Activated CD8-positive, alpha-beta T cell treated with anti-CD3 and anti-CD28 coated beads, Interleukin-2, amount 10 ng/mL, durations not matched to agents 7 days and 5 days (primary cell): Measurements from ENCODE around the gene TMEFF1. TPM values are rescaled to one million over a fixed set of nuclear protein-coding genes. Genes with fewer than 3 reads are reported as not detected.
A peak's percentile ranks its signal among the peaks of the same experiment; 100 is the strongest.

Experiments
- ATAC-seq: fragments of 150-1000 bp; cut with Tn5 transposase; one replicate; pipeline ENCODE4 v1.10.0; 2021; ENCODE audit warnings: moderate library complexity
- CTCF ChIA-PET: fragments of 350-600 bp; sonication (Branson Sonifier 250); formaldehyde crosslinking; loops from one replicate; lab custom pipeline; 2021; ENCODE audit warnings: antibody characterized with exemption; lab: Charles Lee
- POLR2A ChIA-PET: fragments of 350-600 bp; sonication (Branson Sonifier 250); formaldehyde crosslinking; loops from one replicate; lab custom pipeline; 2021; ENCODE audit warnings: antibody characterized with exemption; lab: Charles Lee
- DNase-seq: peaks from one replicate; pipeline ENCODE4 v3.0.0-alpha.2; 2020
- H3K27ac Mint-ChIP-seq: one replicate; pipeline ENCODE4 v1.8.0; 2021; ENCODE audit warnings: mild to moderate bottlenecking, mixed read lengths
- H3K27me3 Mint-ChIP-seq: one replicate; pipeline ENCODE4 v1.8.0; 2021; ENCODE audit warnings: low read depth, mixed read lengths
- H3K36me3 Mint-ChIP-seq: one replicate; pipeline ENCODE4 v1.8.0; 2021; ENCODE audit warnings: low read depth, mixed read lengths
- H3K4me1 Mint-ChIP-seq: one replicate; pipeline ENCODE4 v1.8.0; 2021; ENCODE audit warnings: low read depth, mixed read lengths
- H3K4me3 Mint-ChIP-seq: one replicate; pipeline ENCODE4 v1.8.0; 2021; ENCODE audit warnings: mild to moderate bottlenecking, mixed read lengths
- H3K9me3 Mint-ChIP-seq: one replicate; pipeline ENCODE4 v1.8.0; 2022; ENCODE audit warnings: mixed read lengths; ENCODE audit not compliant: insufficient read depth
- total RNA-seq, 2 experiments: library from RNA; stranded (reverse); gene quantifications; one replicate each; pipeline ENCODE4 v1.2.3, GENCODE V29; 2021

The TMEFF1 gene
- total RNA-seq, 2 experiments from 2014 or later: not detected

DNA sequence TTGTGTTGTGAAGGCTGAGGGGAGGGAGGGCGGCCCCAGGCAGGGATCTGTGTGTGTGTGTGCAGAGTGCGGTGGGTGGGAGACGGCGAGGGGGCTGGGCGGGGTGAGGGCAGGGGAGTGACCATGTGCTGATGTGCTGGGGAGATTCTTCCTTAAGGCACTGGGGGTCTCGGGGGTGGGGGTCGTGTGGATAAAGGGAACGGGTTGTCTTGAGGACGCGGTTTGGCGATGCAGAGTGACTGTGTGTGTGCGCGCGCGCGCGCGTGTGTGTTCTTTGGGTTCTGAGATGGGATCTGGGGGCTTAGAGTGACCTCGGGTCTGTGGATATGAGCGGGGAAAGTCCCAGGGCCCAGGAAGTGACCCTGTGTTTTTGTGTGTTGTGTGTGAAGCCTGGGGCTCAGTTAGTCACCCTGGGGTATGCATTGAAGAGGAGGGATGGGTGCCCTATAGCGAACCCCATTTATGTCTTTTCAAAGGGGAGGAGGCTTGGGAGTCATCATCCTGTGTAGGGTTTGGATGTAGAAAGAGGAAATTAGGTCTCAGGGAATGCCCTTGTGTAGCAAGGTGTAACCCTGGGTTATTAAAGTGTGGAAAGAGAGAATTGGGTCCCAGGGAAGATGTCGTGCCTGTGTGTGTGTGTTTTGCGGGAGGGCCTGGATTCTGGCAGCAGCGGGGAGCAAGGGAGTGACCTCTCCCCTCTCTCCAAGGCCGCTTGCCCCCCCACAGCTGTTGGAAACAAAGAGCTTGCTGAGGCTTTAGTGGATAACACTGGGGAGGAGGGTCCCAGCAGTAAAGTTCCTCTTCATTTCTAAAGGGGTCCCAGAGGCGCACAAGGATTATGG is 1.4 kb downstream of the TMEFF1 start:
- Mint-ChIP-seq H3K4me3 (peak overlapping the region; percentile 52), H3K9me3 (no peaks in the 10 kb centered on the region), H3K36me3 (no peaks in the 10 kb centered on the region), H3K4me1 (peaks cover 3% of the 10 kb centered on the region), H3K27ac (no peak overlapping the region), H3K27me3 (peaks cover 39% of the 10 kb centered on the region)
- DNase-seq (no peak), ATAC-seq (no peak)
- CTCF ChIA-PET: no interaction called here
- POLR2A ChIA-PET: no interaction called here

DNA sequence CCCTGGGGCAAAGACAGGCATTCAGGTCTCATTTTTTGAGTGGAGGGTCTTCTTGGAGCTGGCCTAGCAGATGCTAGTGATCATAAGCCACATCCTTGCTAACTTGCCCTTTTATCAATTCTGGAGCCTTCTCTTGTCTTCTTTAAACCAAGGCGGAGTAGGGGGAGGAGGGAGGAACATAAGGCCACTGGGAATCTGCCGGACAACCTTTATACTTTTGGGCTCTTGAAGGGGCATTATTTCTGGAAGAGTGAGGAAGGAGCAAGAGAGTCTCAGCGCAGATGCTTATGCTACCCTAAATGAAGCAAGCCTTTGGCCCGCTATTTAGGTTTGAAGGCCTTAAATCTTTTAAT is 2.0 kb downstream of the TMEFF1 start:
- H3K4me1 Mint-ChIP-seq: peaks cover 3% of the 10 kb centered on the region
- H3K4me3 Mint-ChIP-seq: no peak overlapping the region
- H3K27me3 Mint-ChIP-seq: peaks cover 39% of the 10 kb centered on the region
- no peak for ATAC-seq
- DNase-seq: no peak
- no peaks in the 10 kb centered on the region for H3K9me3 Mint-ChIP-seq
- no peak overlapping the region for H3K27ac Mint-ChIP-seq
- no peaks in the 10 kb centered on the region for H3K36me3 Mint-ChIP-seq
- ChIA-PET CTCF (no interaction called here), POLR2A (no interaction called here)

DNA sequence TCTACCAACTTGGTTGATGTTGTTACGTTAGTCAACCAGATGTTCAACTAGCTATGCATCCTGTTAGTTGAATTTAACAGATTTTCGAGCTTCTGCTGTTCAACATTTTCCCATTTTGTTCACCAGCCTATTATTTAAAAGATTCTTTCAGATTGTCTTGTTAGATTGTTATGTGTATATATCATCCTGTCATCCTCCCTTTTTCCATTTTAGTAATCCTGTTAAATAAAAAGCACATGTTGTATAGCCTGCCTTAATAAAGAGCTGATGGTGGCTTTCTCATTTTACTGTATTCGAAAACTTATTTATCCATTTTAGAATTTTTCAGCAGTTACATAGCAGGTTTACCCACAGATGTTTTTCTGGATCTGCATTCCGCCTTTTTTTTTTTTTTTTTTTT is 4.3 kb downstream of the TMEFF1 start:
- ChIA-PET POLR2A (no interaction called here), CTCF (no interaction called here)
- Mint-ChIP-seq H3K27ac (no peak overlapping the region), H3K27me3 (peaks cover 35% of the 10 kb centered on the region), H3K4me1 (peaks cover 3% of the 10 kb centered on the region), H3K9me3 (no peaks in the 10 kb centered on the region), H3K36me3 (no peaks in the 10 kb centered on the region), H3K4me3 (no peak overlapping the region)
- ATAC-seq (no peak), DNase-seq (no peak)

DNA sequence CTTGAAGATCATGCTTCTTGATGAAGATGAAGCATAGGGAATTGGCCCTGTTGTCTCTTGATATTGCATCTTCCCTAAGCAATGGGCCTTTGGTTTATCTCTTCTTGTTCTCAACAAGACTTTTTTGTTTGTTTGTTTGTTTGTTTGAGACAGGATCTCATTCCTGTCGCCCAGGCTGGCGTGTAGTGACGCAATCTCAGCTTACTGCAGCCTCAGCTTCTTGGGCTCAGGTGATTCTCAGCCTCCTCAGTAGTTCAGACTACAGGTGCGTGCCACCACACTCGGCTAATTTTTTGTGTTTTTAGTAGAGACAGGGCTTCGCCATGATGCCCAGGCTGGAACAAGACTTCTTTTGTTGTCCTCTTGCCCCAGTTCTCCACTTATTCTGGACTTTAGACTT is 5.2 kb downstream of the TMEFF1 start:
- POLR2A ChIA-PET: no interaction called here
- no peak for DNase-seq

DNA sequence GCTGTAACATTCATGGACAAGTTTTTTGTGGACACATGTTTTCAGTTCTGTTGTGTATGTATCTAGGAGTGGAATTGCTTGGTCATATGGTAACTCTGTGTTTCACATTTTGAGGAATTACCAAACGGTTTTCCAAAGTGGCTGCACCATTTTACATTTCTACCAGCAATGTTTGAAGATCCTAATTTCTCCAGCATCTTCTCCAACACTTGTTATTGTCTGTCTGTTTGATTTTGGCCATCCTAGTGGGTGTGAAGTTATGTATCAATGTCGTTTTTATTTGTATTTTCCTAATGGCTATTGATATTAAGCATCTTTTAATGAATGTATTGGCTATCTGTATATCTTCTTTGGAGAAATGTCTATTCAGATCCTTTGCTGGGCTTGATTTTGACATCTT is 6.9 kb downstream of the TMEFF1 start:
- Mint-ChIP-seq H3K27me3 (peaks cover 23% of the 10 kb centered on the region), H3K4me1 (no peaks in the 10 kb centered on the region), H3K9me3 (no peaks in the 10 kb centered on the region), H3K27ac (no peak overlapping the region), H3K4me3 (no peak overlapping the region), H3K36me3 (no peaks in the 10 kb centered on the region)
- ChIA-PET CTCF (no interaction called here), POLR2A (no interaction called here)
- DNase-seq (no peak), ATAC-seq (no peak)

More for the DNA sequence above, 5.2 kb downstream of the TMEFF1 start:
- CTCF ChIA-PET: no interaction called here
- no peak for ATAC-seq
- Mint-ChIP-seq H3K36me3 (no peaks in the 10 kb centered on the region), H3K4me3 (no peak overlapping the region), H3K27me3 (peaks cover 35% of the 10 kb centered on the region), H3K4me1 (peaks cover 3% of the 10 kb centered on the region), H3K27ac (no peak overlapping the region), H3K9me3 (no peaks in the 10 kb centered on the region)

DNA sequence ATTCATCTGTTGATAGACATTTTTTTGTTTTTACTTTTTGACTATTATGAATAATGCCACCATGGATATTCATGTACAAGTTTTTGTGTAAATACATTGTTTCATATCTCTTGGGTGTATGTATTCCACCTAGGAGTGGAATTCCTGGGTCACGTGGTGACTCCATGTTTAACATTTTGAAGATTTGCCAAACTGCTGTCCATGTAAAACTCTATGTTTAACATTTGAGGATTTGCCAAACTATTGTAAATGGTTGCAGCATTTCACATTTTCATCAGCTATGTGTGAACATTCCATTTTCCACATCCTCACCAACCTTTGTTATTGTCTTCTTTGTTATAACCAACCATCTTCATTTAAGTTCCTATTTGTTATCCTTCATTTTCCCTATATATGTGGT is 12.2 kb downstream of the TMEFF1 start:
- peaks cover 12% of the 10 kb centered on the region for H3K27me3 Mint-ChIP-seq
- ATAC-seq: no peak
- no peak overlapping the region for H3K4me3 Mint-ChIP-seq
- no peak for DNase-seq
- CTCF ChIA-PET: no interaction called here
- POLR2A ChIA-PET: no interaction called here
- H3K4me1 Mint-ChIP-seq: no peaks in the 10 kb centered on the region
- H3K36me3 Mint-ChIP-seq: no peaks in the 10 kb centered on the region
- H3K27ac Mint-ChIP-seq: no peak overlapping the region
- H3K9me3 Mint-ChIP-seq: no peaks in the 10 kb centered on the region

DNA sequence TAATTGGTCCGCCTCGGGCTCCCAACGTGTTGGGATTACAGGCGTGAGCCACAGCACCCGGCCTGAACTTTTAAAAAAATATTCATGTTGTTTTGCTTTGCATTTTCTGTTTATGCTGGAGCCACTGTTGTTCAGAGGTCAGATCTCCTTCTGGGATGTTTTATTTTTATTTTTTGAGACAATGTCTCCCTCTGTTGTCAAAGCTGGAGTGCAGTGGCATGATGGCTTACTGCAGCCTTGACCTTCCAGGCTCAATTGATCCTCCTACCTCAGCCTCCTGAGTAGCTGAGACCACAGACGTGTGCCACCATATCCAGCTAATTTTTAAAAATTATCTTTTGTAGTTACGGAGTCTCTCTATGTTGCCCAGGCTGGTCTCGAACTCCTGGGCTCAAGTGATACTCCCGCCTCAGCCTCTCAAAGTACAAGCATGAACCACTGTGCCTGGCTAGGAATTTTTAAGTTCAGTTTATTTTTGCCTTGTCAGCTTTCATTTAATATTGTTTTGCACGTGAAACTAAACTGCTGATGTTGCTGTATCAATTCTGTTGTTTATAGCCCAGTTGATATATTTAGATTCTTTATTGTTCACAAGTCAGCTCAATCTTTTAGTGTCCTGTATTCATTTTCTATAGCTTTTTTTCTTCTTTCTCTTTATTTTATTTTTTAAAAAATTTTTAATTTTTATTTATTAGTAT is 13.7 kb downstream of the TMEFF1 start:
- ATAC-seq (no peak), DNase-seq (no peak)
- Mint-ChIP-seq H3K4me1 (no peaks in the 10 kb centered on the region), H3K27ac (no peak overlapping the region), H3K9me3 (no peaks in the 10 kb centered on the region), H3K4me3 (no peak overlapping the region), H3K36me3 (no peaks in the 10 kb centered on the region), H3K27me3 (peaks cover 4% of the 10 kb centered on the region)
- CTCF ChIA-PET: interaction anchor here (0.9 kb wide), 1 partner anchor 109 kb away, joined by 3 read pairs; no protein-coding TSS in a partner anchor
- POLR2A ChIA-PET: no interaction called here

DNA sequence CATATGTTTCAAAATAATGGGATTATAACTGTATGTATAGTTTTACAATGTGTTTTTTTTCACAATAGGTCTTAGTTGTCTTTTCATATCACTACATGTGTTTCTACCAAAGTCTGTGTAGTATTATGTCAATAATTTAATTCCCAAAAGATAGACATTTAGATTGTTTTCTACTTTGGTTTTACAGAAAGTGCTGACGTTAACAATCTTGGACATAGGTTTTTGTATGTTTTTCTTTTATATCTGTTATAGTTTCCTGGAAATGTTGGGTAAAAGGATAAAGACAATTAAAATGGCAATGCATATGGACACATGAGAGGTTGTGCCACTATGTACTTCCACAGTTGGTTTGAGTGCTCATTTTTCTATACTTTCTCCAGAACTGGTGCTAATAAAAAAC is 15.2 kb downstream of the TMEFF1 start:
- ATAC-seq: no peak
- no peak overlapping the region for H3K27ac Mint-ChIP-seq
- no peak overlapping the region for H3K4me3 Mint-ChIP-seq
- no peaks in the 10 kb centered on the region for H3K4me1 Mint-ChIP-seq
- no peaks in the 10 kb centered on the region for H3K9me3 Mint-ChIP-seq
- ChIA-PET CTCF (no interaction called here), POLR2A (no interaction called here)
- DNase-seq: no peak
- no peaks in the 10 kb centered on the region for H3K27me3 Mint-ChIP-seq
- no peaks in the 10 kb centered on the region for H3K36me3 Mint-ChIP-seq

DNA sequence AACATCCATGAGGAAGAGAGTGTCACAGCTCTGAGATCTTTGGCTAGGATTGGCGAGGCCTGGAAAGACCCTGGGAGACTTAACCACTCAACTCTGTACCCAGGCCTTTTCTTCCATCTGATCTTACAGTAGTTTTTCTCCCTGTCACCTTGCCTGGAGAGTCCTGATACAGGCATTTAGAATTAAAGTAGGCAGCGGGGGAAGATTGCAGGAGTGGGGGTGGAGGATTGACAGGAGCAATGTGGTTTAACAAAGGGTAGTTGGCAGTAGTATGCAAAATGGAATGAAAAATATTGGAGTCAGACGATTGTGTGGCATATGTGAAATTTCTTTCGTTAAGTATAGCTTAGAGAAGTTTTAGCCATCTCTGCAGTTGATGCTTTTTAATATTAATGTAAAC is 16.9 kb downstream of the TMEFF1 start:
- ATAC-seq (no peak), DNase-seq (no peak)
- H3K9me3 Mint-ChIP-seq: no peaks in the 10 kb centered on the region
- no peak overlapping the region for H3K4me3 Mint-ChIP-seq
- ChIA-PET CTCF (no interaction called here), POLR2A (no interaction called here)
- no peaks in the 10 kb centered on the region for H3K27me3 Mint-ChIP-seq
- H3K4me1 Mint-ChIP-seq: no peaks in the 10 kb centered on the region
- H3K36me3 Mint-ChIP-seq: no peaks in the 10 kb centered on the region
- no peak overlapping the region for H3K27ac Mint-ChIP-seq

DNA sequence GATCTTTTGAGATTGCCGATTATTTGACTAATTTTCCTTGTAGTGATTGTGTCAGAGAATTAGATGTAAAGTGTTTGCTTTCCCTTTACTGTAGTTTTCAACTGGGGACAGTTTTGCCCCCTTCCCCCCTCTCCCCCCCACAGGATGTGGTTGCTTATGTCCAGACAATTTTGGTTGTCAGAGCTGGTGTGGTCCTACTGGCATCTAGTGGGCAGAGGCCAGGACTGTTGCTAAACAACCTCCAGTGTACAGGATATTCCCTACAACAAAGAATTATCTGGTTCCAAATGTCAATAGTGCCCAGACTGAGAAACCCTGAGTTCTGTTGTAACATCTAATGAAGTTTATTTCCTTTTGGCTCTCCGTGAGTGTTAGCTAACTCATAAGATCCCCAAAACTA is 20.0 kb downstream of the TMEFF1 start:
- ATAC-seq (no peak), DNase-seq (no peak)
- H3K27ac Mint-ChIP-seq: no peak overlapping the region
- H3K9me3 Mint-ChIP-seq: no peaks in the 10 kb centered on the region
- no peaks in the 10 kb centered on the region for H3K4me1 Mint-ChIP-seq
- H3K36me3 Mint-ChIP-seq: no peaks in the 10 kb centered on the region
- H3K27me3 Mint-ChIP-seq: no peaks in the 10 kb centered on the region
- ChIA-PET POLR2A (no interaction called here), CTCF (no interaction called here)
- H3K4me3 Mint-ChIP-seq: no peak overlapping the region

DNA sequence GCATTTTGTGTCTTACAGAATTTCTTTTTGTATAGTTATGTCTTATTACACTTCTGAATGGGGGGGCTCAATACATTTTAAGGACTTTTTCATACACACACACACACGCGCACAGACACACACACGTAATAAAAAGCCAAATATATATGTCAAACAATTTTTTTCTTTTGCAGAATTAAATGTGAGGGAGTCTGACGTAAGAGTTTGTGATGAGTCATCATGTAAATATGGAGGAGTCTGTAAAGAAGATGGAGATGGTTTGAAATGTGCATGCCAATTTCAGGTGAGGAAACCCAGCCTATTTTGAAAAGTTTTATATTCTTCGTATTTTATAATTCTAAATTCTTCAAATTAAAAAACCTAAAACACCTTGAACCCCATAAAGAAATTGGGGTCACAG is 25.6 kb downstream of the TMEFF1 start:
- no peaks in the 10 kb centered on the region for H3K9me3 Mint-ChIP-seq
- CTCF ChIA-PET: no interaction called here
- H3K27me3 Mint-ChIP-seq: no peaks in the 10 kb centered on the region
- no peaks in the 10 kb centered on the region for H3K4me1 Mint-ChIP-seq
- H3K4me3 Mint-ChIP-seq: no peak overlapping the region
- POLR2A ChIA-PET: no interaction called here
- no peak for DNase-seq
- no peaks in the 10 kb centered on the region for H3K36me3 Mint-ChIP-seq
- no peak overlapping the region for H3K27ac Mint-ChIP-seq
- no peak for ATAC-seq

DNA sequence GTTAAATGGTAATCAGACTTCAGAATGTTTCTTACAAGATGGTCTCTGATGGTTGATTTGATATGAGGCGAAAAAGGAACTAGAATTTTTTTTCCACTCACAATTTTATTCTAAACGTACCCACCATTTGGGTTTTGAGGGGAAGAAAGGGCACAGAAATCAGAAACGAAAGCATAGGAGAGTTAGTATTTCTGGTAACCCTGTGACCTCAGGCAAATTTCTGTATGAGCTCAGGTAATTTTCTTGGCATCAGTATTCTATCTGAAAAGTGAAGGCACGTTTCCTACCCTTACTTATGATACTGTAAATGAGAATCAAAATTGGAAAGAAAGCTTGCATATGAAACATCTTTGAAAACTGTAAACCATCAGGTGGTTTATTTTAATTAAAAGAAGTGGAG is 26.5 kb downstream of the TMEFF1 start:
- POLR2A ChIA-PET: interaction anchor here (0.6 kb wide), 1 partner anchor 20 kb away, joined by 3 read pairs; no protein-coding TSS in a partner anchor
- Mint-ChIP-seq H3K27ac (no peak overlapping the region), H3K36me3 (no peaks in the 10 kb centered on the region), H3K4me3 (no peak overlapping the region), H3K9me3 (no peaks in the 10 kb centered on the region), H3K4me1 (no peaks in the 10 kb centered on the region), H3K27me3 (no peaks in the 10 kb centered on the region)
- DNase-seq (no peak), ATAC-seq (no peak)
- CTCF ChIA-PET: no interaction called here
